Measurements from ENCODE around the gene ACOT7.
"Not testable (repeated sequence)": the region's sequence is repeated elsewhere in the genome, so short reads cannot be mapped to it uniquely, and the experiment has no call there.

ACOT7 gene

DNA sequence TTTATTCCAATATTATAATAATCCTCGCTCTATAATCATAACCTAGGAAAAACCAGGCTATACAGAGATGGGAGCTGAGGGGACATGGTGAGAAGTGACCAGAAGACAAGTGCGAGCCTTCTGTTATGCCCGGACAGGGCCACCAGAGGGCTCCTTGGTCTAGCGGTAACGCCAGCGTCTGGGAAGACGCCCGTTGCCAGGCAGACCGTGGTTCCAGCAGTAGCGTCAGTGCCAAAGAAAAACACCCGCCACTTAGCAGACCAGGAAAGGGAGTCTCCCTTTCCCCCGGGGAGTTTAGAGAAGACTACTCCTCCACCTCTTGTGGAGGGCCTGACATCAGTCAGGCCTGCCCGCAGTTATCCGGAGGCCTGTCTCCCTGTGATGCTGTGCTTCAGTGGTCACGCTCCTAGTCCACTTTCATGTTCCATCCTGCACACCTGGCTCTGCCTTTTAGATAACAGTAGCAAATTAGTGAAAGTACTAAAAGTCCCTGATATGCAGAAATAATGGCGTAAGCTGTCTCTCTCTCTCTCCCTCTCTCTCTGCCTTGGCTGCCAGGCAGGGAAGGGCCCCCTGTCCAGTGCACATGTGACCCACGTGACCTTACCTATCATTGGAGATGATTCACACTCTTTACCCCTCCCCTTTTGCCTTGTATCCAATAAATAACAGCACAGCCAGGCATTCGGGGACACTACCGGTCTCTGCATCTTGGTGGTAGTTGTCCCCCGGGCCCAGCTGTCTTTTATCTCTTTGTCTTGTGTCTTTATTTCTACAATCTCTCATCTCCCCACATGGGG is 30.3 kb downstream of the ACOT7 start:
- DNase-seq (ENCODE audit: low read depth in 2 of 2): not testable (repeated sequence)

DNA sequence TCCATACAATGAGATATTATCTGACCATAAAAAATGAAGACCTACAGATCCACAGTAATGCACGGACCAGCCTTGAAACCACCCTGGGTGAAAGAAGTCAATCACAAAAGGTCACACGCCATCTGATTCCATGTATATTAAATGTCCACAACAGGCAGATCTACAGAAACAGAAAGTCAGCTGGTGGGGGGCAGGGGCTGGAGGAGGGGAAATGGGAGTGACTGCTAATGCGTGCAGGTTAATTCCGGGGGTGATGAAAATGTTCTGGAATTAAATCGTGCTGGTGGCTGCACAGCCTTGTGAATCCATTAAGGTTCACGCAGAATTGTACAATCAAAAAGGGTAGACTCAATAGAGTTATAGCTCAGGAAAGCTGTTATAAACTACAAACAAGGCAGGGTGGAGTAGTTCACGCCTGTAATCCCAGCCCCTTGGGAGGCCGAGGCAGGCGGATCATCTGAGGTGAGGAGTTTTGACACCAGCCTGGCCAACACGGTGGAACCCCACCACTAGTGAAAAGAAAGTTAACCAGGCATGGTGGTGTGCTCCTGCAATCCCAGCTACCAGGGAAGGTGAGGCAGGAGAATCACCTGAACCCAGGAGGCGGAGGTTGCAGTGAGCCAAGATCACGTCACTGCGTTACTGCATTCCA is 32.3 kb downstream of the ACOT7 start:
- DNase-seq (ENCODE audit: low read depth in 2 of 2): no peak

DNA sequence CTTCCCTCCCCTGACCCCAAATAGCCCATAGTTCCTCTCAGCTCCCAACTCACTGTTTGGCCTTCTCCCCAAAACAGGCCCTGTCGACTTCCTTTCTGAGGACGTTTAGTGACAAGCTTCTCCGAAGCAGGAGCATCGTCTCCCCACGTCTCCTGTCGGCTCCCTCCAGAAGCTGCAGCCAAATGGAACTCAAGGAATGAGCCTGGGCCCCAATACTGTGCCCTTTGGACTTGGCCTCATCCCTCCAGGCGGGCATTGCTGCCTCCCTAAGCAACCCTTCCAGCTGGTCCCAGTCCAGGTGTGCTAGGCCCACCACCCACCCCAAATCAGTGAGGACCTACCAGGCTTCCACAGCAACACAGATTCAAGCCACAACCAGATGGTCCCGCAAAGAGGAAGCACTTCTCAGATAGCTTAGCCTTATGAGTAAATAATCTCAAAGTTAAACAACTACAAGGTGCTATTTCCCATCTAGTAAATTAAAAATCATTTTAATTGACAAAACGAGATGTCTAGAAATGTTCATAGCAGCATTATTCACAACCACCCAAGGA is 33.0 kb downstream of the ACOT7 start:
- no peak for DNase-seq (ENCODE audit: low read depth in 2 of 2)

DNA sequence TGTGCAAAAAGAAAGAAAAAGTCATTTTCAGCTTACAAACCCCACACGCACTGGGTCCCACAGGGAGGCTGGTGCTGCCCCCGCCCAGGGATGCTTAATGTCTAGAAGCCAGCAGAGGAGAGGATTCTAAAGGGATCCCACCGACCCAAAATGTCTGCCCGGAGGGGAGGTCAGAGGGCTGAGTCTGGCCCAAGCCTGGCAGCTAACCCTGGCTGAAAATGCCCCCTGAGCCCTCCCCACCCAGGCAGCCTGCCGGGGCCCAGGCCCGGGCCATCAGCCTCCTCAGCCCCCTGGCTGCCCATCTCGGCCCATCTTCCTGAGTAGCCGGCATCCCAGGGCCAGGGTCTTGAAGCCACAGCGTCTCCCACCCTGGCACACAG is 33.5 kb downstream of the ACOT7 start:
- no peak for DNase-seq (ENCODE audit: low read depth in 2 of 2)

DNA sequence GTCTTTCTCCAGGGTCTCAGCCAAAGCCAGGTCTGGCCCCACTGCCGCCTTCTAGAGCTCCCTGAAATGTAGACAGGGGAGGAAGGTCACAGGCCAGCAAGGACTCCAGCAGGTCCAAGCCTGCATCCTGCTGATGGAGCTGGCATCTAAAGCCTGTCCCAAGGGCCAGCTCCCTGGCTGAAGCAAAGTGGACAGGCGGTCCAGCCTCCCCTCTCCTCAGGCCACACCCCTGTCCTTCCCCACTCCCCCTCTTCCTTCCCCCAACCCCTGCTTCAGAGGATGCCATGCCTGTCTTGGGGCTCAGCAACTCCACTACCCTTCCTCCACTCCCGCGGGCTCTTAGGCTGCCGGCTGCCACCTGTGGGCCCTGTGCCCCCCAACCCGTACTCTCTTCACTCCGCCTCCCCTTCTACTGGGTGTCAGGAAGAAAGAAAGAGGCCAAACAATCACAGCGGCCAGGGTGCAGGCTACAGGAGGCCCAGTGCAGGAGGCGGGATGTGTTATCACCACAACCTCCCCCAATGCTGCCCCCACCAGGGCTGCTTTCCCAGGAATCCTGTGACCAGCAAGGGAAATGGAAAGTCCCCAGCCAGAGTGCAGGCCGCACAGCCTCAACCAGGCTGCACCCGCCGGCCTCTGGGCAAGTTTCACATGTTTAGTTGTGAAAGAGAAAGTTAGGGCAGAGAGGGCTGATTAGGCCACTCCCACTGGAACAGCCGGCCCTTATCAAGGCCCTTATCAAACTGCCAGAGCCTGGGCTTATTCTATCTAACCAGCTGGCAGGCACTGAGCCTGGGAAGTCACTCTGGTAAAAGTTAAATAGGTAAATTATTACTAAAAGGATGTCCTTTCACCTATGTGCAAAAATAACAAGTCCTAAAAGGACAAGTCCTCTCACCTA is 34.1 kb downstream of the ACOT7 start:
- DNase-seq (ENCODE audit: low read depth in 2 of 2): no peak

DNA sequence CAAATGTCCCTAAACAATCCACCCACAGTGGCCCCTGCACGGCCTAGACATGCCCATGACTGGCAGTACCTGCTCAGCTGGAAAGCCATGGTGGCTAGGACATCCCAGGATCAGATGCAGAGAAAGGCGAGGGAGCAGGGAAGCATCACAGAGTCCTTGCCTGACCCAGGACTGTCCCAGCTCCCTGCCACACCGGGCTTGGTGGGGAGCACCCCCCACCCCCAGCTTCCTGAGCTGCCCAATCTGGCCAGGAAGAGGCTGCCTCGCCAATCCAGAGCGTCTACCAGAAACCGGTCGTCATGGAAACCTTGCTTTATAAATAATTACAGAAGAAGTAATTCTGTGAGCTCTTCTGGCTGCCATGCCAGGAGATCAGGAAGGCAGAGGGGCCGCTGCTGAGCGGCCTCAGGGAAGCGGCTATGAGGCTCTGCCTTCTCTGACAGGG is 34.8 kb downstream of the ACOT7 start:
- no peak for DNase-seq (ENCODE audit: low read depth in 2 of 2)

DNA sequence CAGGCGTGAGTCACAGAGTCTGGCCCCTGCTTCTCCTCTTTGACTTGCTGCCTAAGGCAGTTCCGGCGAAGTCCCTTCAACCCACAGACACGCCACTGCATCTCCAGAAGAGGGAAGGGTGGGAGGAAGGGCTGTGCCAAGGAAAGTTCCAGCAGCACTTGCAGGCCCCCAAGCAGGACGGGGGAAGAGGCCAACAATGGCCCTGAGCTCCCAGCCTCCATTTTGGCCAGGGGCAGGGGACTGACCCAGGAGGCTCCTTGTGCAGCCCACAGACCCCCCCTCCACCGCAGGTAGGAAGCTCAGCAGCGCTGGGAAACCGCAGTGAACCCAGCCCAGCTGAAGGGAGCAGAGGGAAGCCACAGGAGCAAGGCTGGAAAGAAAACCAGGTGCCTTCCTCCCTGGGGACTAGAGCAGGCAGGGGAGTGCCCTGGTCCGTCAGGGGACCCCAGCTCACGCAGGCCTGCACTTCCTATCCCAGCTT is 35.4 kb downstream of the ACOT7 start:
- no peak for DNase-seq (ENCODE audit: low read depth in 2 of 2)

DNA sequence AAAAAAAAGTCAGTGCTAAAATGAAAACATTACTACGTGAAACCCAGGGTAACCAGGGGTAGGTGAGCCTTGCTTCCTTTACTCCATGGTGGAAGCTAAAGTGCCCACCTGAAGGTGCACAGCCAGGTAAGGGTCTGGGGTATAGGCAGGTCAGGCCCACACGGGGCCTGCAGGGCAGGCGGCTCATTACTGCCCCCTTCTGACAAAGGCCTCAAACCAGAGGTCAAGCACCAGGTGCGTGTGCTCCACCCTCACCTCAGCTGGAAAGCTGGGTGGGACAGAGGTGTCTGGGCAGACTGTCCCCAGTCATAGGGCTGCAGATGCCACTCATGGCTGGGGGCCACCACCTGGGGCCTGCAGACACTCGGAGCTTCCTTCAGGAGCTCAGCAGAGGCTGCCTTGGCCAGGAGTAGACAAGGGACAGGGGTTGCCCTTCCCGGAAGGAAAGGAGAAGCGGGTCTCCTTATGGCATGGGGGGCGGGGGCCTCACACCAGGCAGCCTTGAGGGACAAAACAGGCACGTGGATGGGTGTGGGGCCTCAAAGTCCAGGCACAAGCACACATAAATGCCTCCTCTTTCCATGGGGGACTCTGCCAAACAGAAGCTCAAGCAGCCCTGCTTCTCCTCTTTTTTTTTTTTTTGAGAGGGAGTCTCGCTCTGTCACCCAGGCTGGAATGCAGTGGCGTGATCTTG is 36.2 kb downstream of the ACOT7 start:
- no peak for DNase-seq (ENCODE audit: low read depth in 2 of 2)

DNA sequence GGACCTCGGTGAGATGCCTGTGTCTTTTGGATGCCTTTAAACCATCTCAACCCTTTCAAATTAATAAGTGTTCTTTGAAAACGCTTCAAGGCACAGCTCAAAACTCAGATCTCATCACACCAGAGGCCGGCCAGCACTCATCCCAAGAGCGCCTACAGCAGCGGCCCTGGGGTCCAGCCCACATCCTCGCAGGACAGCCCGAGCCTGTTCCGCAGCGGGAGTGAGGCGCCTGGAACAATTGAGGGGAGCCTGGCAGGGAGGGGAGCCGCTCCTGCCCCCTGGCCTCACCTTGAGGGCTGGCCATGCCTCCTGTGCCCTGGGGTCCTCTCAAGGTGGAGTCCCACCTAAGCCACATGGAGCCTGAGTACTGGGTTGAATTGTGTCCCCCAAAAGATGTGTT is 37.9 kb downstream of the ACOT7 start:
- no peak for DNase-seq (ENCODE audit: low read depth in 2 of 2)

DNA sequence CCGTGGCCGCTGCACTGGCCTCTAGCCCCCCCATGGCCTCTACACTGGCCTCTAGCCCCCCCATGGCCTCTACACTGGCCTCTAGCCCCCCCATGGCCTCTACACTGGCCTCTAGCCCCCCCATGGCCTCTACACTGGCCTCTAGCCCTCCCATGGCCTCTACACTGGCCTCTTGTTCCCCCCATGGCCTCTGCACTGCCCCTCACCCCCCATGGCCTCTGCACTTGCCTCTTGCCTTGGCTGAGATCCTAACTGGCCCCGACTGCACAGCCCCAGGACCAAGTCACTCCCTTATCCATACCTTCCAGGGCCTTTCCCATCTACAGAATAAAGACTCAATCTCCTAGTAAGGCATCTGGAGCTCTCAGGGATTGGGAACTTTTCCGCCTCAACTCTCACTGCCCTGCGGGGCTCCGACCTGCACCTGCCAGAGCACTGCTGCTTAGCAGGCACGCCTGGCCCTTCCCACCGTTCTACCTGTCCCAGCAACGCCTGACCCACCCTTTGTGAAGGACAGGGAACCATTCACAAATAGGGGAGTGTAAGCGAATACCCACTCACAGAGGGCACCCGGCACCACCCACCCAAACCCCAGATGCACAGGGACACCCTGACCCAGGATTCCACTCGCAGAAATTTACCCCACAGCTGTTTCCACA is 38.8 kb downstream of the ACOT7 start:
- DNase-seq (ENCODE audit: low read depth in 2 of 2): no peak

DNA sequence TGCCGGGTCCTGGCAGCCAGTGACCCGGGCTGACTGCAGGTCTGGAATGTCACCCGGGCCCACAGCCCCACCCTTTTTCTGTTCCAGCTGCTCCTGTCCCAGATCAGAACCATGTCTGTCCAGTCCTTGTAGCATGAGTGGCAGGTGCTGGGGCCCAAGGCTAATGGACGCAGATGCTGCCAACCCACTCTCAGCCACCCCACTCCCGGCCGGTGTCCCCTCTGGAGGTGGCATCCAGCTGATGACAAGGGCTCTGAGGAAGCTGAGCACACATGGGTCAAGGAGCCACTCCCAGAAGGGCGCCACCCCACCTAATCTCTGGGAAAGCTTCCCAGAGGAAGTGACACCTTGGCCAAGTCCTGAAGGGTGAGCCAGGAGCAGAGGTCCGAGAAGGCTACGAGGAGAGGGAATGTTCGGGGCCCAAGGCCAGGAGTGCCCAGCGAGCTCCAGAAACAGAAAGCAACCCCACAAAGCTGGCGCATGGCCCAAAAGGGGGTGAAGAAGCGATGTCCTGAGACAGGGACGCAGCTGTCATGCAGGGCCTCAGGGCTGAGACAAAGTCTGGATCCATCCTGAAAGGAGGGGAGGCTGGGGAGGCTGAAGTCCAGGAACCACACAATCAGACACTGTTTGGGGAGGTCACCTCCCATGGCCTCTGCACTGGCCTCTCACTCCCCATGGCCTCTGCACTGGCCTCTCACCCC is 39.5 kb downstream of the ACOT7 start:
- DNase-seq (ENCODE audit: low read depth in 2 of 2): no peak

DNA sequence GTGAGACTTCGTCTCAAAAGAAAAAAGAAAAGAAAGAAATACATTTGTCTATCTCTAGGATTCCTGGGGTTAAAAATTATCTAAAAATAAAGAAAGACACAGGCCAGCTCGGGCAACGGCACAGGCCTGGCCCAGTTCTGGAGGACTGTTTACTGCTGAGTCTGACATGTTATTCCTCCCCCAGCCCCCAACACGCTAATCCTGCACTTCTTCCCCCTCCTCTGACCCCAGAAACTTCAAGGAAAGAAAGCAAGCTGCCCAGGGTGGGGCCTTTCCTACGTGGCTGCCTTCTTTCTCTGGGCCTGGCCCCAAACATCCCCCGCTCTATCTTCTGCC is 40.0 kb downstream of the ACOT7 start:
- no peak for DNase-seq (ENCODE audit: low read depth in 2 of 2)

DNA sequence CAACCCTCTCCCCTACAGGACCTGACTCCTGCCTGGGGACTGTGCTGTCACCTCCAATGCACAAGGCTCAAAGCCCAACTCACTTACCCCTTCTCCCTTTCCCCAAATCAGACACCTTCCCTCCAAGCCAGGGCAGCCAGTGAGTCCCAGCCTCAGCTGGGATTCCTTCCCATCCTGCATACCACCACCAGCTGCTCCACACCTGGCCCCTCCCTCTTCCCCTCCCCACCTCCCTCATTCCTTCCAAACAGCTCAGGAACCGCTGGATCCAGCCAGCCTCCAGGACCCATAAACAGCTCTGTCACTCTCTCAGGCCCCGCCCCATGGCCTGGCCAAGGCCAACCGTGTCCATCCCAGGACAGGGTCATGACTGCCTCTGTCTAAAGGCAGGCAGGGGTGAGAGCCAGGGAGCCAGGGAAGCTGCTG is 41.4 kb downstream of the ACOT7 start:
- no peak for DNase-seq (ENCODE audit: low read depth in 2 of 2)

DNA sequence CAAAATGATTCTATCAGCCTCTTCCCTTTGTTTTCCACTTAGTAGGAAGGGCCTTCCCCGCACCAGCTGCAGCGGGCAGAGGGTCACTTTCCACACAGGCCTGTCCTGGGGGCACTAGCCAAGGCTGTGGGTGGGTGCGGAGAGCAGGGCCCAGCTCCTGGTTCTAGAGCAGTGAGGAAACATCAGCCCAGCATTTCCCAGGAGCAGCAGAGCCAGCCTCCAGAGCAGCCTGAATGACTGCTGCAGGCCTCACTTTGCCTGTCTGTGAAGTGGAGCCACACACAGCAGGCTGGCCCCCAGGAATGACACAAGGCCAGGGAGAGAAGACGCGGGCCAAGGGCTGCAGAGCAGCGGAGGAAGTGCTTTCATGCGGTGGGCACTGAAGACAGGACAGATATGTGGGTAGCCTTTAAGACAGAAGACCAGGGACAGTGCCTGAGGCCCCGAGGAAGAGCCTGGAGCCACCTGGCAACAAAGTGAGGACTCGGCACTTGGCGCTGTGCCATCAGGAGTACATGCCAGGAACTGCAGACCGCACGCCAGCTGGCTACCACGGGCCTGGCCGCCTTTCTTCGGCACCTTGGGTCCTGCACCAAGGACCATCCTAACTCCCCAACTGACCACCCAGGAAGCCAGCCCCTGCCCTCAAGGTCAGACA is 42.0 kb downstream of the ACOT7 start:
- no peak for DNase-seq (ENCODE audit: low read depth in 2 of 2)

DNA sequence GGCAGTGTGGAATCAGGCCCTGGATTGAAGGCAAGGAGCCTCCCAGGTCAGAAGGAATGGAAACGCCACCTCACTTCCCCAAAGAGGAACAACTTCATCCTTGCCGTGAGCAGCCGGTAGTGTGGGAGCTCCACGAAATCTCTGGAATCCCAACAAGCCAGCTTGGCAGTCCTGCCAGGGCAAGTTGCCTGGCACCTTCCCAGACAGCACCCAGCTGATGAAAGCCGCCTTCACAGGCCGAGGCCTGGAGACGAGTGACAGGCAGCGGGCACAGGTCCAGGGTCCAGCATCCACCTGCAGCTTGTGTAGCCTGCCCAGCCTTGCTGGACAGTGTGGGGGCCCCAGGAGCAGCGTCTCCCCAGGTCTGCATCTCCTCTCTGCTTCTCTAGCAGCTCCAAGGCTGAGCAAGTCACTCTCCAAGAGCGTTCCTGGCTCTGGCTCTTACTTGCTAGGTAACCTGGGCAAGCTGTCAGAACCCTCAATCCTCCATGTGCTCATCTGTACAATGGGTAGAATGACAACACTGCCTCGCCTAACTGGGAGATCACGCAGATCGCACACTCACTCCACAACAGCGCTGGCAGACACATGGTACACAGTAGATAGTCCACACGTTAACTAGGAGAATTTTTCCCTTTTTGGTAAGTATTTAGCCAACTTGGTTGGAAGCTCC is 43.0 kb downstream of the ACOT7 start:
- DNase-seq (ENCODE audit: low read depth in 2 of 2): no peak

DNA sequence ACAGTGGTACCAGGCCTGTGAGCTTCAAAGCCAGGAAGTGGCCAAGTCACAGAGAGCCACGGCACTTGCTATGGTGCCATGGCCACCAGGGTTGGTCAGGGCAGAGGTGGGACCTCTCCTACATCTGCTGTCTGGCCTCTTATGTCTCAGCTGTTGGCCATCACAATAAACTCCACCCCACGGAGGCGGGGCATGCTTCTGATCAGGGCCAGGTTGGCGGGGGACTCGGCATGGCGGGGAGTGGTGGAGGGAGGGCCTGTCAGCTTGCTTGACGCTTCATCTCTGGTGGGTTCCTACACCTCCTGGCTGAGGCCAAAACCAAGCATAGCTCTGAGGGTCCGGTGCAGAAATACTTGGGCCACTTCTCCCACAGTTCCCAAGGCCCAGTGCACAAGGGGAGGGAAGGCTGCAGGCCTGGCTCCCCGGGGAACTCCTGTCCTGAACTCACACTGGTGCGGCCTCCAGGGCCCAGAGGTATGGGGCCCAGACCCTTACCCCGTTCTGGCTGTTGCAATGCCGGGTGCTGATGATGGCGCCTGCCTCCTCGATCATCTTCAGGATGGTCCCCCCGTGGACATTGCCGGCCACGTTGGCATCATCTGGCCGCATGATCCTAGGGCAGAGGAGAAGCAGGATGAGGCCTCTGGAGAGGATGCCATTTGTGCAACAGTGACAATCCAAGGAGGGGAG is 44.2 kb downstream of the ACOT7 start:
- DNase-seq (ENCODE audit: low read depth in 2 of 2): no peak

DNA sequence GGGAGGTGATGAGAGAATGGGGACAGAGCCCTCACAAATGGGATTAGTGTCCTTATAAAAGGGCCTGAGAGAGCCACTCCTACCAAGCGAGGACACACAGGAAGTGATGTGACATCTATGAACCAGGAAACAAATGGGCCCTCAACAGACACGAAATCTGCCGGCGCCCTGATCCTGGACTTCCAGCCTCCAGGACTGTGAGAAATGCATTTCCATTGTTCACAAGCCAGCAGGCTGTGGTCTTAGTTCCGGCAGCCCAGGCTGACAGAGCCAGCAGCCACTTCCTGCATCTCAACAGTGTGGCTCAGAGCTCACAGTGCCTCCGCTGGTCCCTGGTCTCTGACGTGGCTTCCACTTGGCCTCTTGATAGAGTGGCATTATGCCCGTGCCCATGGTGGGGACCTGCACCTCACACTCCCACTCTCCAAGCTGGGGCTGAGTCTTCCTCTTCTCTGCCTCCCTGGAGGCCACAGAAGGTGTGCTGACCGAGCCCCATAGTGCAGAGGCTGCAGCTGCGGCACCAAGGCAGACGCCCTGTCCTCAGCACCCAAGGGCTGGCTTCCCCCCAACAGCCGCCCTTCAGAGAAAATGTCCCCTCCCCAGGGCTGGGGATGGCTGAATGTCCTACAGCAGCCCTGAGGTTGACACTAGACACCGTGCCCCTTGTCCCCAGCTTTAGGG is 44.9 kb downstream of the ACOT7 start:
- DNase-seq (ENCODE audit: low read depth in 2 of 2): no peak
